ENCODE results near the gene TRAT1. TPM values are rescaled to one million over a fixed set of nuclear protein-coding genes. Genes with fewer than 3 reads are reported as not detected.

Gene TRAT1
- total RNA-seq, 1 experiment from 2014 or later: 0.11 TPM

DNA sequence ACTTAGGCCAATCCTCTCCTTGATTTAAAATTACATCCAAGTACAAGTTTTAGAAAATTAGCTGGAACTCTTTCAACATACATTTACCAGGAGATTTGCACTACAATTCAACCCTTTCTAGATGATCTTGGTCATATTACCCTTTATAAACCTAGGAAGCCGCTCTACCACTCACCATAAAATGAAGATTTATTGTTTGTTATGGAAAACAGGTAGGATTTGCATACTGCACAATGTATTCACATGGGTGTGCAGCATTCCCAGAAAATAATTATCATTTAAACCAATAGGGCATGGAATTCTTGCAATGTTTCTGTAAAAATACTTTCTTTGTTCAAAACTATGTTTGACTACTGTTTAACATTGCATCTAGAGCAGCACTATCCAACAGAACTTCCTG, 46.9 kb upstream of the TRAT1 start (continued):
- TF ChIP-seq, protein P1, sequence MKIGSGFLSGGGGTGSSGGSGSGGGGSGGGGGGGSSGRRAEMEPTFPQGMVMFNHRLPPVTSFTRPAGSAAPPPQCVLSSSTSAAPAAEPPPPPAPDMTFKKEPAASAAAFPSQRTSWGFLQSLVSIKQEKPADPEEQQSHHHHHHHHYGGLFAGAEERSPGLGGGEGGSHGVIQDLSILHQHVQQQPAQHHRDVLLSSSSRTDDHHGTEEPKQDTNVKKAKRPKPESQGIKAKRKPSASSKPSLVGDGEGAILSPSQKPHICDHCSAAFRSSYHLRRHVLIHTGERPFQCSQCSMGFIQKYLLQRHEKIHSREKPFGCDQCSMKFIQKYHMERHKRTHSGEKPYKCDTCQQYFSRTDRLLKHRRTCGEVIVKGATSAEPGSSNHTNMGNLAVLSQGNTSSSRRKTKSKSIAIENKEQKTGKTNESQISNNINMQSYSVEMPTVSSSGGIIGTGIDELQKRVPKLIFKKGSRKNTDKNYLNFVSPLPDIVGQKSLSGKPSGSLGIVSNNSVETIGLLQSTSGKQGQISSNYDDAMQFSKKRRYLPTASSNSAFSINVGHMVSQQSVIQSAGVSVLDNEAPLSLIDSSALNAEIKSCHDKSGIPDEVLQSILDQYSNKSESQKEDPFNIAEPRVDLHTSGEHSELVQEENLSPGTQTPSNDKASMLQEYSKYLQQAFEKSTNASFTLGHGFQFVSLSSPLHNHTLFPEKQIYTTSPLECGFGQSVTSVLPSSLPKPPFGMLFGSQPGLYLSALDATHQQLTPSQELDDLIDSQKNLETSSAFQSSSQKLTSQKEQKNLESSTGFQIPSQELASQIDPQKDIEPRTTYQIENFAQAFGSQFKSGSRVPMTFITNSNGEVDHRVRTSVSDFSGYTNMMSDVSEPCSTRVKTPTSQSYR (CRISPR knock-in tag; IDR thresholded peaks at IDR 0.05): no peak

DNA sequence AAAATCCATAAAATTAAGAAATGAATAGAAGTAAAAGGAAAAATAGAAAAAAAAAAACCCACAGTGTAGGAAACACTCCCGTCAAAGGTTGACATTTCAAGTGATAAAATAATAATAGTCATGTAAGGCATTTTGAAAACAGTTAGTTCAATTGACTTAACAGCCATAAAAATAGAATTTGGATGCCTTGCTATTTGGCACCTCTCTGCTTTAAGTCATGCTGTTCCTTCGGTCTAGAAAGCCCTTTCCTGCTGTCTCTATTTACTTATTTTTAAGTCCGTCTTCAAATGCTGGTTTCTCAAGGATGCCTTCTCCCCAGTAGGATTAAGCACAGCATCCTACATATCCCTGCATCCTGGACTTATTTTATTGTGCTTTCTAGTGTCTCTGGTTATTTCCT, 43.1 kb upstream of the TRAT1 start:
- ChIA-PET POLR2A (no interaction called here), CTCF (no interaction called here)
- Mint-ChIP-seq H3K27ac (no peak overlapping the region), H3K27me3 (ENCODE audit: low read depth) (no peaks in the 10 kb centered on the region), H3K4me3 (no peak overlapping the region), H3K9me3 (no peaks in the 10 kb centered on the region), H3K4me1 (peaks cover 6% of the 10 kb centered on the region), H3K36me3 (no peaks in the 10 kb centered on the region)
- no peak for DNase-seq (ENCODE audit: low spot score)
- no peak for TF ChIP-seq SOX15 (CRISPR knock-in tag; IDR thresholded peaks at IDR 0.05)
- no peak for TF ChIP-seq JAZF1 (CRISPR knock-in tag; IDR thresholded peaks at IDR 0.05)
- no peak for TF ChIP-seq NFYB (CRISPR knock-in tag; conservative IDR thresholded peaks at IDR 0.05; ENCODE audit: low read depth)
- TF ChIP-seq, protein P2, sequence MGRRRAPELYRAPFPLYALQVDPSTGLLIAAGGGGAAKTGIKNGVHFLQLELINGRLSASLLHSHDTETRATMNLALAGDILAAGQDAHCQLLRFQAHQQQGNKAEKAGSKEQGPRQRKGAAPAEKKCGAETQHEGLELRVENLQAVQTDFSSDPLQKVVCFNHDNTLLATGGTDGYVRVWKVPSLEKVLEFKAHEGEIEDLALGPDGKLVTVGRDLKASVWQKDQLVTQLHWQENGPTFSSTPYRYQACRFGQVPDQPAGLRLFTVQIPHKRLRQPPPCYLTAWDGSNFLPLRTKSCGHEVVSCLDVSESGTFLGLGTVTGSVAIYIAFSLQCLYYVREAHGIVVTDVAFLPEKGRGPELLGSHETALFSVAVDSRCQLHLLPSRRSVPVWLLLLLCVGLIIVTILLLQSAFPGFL (CRISPR knock-in tag; IDR thresholded peaks at IDR 0.05; ENCODE audit: borderline replicate concordance): no peak
- TF ChIP-seq ERG (CRISPR knock-in tag; IDR thresholded peaks at IDR 0.05): no peak
- no peak for ATAC-seq

GRCh38 chr3:108780235-108780634, 42.4 kb upstream of the TRAT1 start:
- H3K4me3 Mint-ChIP-seq: no peak overlapping the region

More at GRCh38 chr3:108780235-108780634, 42.4 kb upstream of the TRAT1 start:
- Mint-ChIP-seq H3K36me3 (no peaks in the 10 kb centered on the region), H3K4me1 (peaks cover 6% of the 10 kb centered on the region), H3K27me3 (ENCODE audit: low read depth) (no peaks in the 10 kb centered on the region), H3K27ac (no peak overlapping the region), H3K9me3 (no peaks in the 10 kb centered on the region)
- DNase-seq (ENCODE audit: low spot score) (no peak), ATAC-seq (no peak)
- CTCF ChIA-PET: no interaction called here
- no peak for TF ChIP-seq NFATC4 (CRISPR knock-in tag; IDR thresholded peaks at IDR 0.05)
- no peak for TF ChIP-seq ZNF416 (CRISPR knock-in tag; IDR thresholded peaks at IDR 0.05)
- TF ChIP-seq HMGA2 (CRISPR knock-in tag; IDR thresholded peaks at IDR 0.05): no peak
- no peak for TF ChIP-seq CDX4 (CRISPR knock-in tag; IDR thresholded peaks at IDR 0.05; ENCODE audit: borderline replicate concordance)
- no peak for TF ChIP-seq IRF2 (CRISPR knock-in tag; IDR thresholded peaks at IDR 0.05; ENCODE audit: borderline replicate concordance, low read depth)
- no peak for TF ChIP-seq RORB (CRISPR knock-in tag; IDR thresholded peaks at IDR 0.05)
- no peak for TF ChIP-seq SMAD4 (CRISPR knock-in tag; IDR thresholded peaks at IDR 0.05)
- TF ChIP-seq JUN (CRISPR knock-in tag; IDR thresholded peaks at IDR 0.05): no peak
- no peak for TF ChIP-seq ZNF263 (CRISPR knock-in tag; IDR thresholded peaks at IDR 0.05; ENCODE audit: low read depth)
- no peak for TF ChIP-seq E2F1 (CRISPR knock-in tag; IDR thresholded peaks at IDR 0.05)
- TF ChIP-seq SMAD3 (CRISPR knock-in tag; IDR thresholded peaks at IDR 0.05; ENCODE audit: borderline replicate concordance): no peak
- TF ChIP-seq RELA (CRISPR knock-in tag; IDR thresholded peaks at IDR 0.05; ENCODE audit: borderline replicate concordance): no peak
- no peak for TF ChIP-seq NR2C2 (CRISPR knock-in tag; IDR thresholded peaks at IDR 0.05)
- no peak for TF ChIP-seq ZNF423 (CRISPR knock-in tag; IDR thresholded peaks at IDR 0.05)
- TF ChIP-seq TP53 (CRISPR knock-in tag; IDR thresholded peaks at IDR 0.05): no peak
- TF ChIP-seq CBFB (CRISPR knock-in tag; IDR thresholded peaks at IDR 0.05; ENCODE audit: low read depth): no peak
- no peak for TF ChIP-seq NFE2L1 (CRISPR knock-in tag; IDR thresholded peaks at IDR 0.05)
- POLR2A ChIA-PET: no interaction called here
